Frontal cortex (tissue), 4 donors: ENCODE data around the gene PHLDB3. TPM values are rescaled to one million over a fixed set of nuclear protein-coding genes. Genes with fewer than 3 reads are reported as not detected.

Experiments
- DNase-seq, 2 donors: peaks; one replicate each; pipeline ENCODE4 v3.0.0; 2012; ENCODE audit warnings: low spot score in 2 of 2
- FAIRE-seq: peaks from 2 replicates; lab custom pipeline; 2012; peaks lifted over from hg19 to GRCh38; lab: Jason Lieb, UNC
- total RNA-seq: library from RNA; depleted of rRNA; stranded (reverse); fragments of >200 nt; gene quantifications from one replicate; pipeline ENCODE4 v1.2.3, GENCODE V29; 2014
- donor health status: control.
- donor health status: control.
- donor health status: control.

PHLDB3 gene
- total RNA-seq, 1 donor from 2014 or later, result 1.2 TPM

DNA sequence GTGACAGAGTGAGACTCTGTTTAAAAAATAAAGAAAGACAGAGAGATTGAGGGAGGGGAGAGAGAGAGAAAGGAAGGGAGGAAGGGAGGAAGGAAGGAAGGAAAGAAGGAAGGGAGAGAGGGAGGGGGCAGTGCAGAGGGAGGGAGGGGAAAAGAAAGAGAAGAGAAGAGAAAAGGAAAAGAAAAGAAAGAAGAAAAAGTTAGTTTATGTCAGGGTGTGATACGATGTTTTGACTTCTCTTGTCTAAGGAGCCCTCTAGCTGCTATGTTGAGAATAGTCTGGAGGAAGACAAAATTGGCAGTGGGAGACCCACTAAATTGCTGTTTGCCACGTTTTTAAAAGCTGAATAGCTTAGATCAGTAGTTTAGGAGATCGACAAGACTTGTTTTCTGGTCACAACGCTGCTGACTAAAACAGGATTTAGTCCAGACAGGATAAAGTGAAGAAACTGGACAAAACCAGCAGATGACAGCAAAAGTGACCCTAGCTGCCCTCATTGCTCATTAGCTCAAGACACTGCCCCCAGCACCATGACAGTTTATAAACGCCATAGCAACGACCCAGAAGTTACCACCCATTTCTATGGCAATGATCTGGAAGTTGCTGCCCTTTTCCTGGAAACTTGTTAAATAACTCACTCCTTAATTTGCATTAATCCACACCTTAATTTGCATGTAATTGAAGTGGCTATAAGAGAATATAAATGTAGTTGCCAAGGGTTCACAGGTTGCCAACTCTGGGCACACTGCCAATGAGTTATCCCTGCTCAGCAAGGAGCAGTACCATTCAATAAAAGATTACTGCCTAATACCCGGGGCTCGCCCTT is 78.8 kb downstream of the PHLDB3 start:
- no peak for DNase-seq
- no peak for FAIRE-seq

Other genes with a start within 250 kb of the PHLDB3 start
- gene PSG9, start 235.2 kb downstream of the PHLDB3 start, total RNA-seq, result not detected
- gene CD177, start 151.1 kb downstream of the PHLDB3 start, total RNA-seq, result 1.2 TPM
- not detected for gene TEX101, start 89.9 kb downstream of the PHLDB3 start, total RNA-seq
- gene LYPD3, start 39.1 kb downstream of the PHLDB3 start, total RNA-seq, result under 0.01 TPM
- gene ETHE1, start 22.5 kb upstream of the PHLDB3 start, total RNA-seq, result 19.2 TPM
- 0.82 TPM for gene ZNF575, start 28.4 kb upstream of the PHLDB3 start, total RNA-seq
- 13.9 TPM for gene XRCC1, start 70.8 kb upstream of the PHLDB3 start, total RNA-seq
- gene PINLYP, start 71.1 kb upstream of the PHLDB3 start, total RNA-seq, result 6.9 TPM
- 140 TPM for gene IRGQ, start 91.4 kb upstream of the PHLDB3 start, total RNA-seq
- 5.3 TPM for gene ZNF576, start 91.8 kb upstream of the PHLDB3 start, total RNA-seq
- gene SRRM5, start 107.3 kb upstream of the PHLDB3 start, total RNA-seq, result not detected
- 157 TPM for gene ZNF428, start 114.9 kb upstream of the PHLDB3 start, total RNA-seq
- gene CADM4, start 135.1 kb upstream of the PHLDB3 start, total RNA-seq, result 93.3 TPM
- gene PLAUR, start 165.4 kb upstream of the PHLDB3 start, total RNA-seq, result 2.9 TPM
- not detected for gene IRGC, start 211.3 kb upstream of the PHLDB3 start, total RNA-seq